Gastroesophageal sphincter (tissue), 3 donors: ENCODE measurements around the gene WDR73.

ENCODE experiments used
- POLR2A ChIP-seq, 2 donors: fragments of 450-650 bp; IDR thresholded peaks; one replicate each; pipeline ENCODE4 v1.6.1; 2017; ENCODE audit warnings: antibody characterized with exemption in 2 of 2, mild to moderate bottlenecking in 2 of 2, moderate library complexity in 1 of 2
- POLR2AphosphoS5 ChIP-seq: sonication (generic); formaldehyde crosslinking; IDR thresholded peaks from one replicate; pipeline ENCODE4 v1.6.1; 2017; ENCODE audit warnings: antibody characterized with exemption
- TF ChIP-seq, protein P1 (sequence below), 4 experiments: fragments of 200-600 bp in 2 of 4; fragments of 450-650 bp in 2 of 4; sonication (generic) in 1 of 4; IDR thresholded peaks; one replicate each; pipeline ENCODE4 v1.5.1; 2017 to 2019; ENCODE audit warnings: antibody characterized with exemption in 4 of 4, mild to moderate bottlenecking in 2 of 4, moderate library complexity in 2 of 4

DNA sequence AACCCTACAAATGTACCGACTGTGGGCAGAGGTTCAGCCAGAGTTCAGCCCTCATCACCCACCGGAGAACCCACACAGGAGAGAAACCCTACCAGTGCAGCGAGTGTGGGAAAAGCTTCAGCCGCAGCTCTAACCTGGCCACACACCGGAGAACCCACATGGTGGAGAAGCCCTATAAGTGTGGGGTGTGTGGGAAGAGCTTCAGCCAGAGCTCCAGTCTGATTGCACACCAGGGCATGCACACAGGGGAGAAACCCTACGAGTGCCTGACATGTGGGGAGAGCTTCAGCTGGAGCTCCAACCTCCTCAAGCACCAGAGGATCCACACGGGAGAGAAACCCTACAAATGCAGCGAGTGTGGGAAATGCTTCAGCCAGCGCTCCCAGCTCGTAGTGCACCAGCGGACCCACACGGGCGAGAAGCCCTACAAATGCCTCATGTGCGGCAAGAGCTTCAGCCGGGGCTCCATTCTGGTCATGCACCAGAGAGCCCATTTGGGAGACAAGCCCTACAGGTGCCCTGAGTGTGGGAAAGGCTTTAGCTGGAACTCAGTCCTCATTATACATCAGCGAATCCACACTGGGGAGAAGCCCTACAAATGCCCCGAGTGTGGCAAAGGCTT is 32.6 kb downstream of the WDR73 start:
- TF ChIP-seq POLR2A (IDR thresholded peaks at IDR 0.05), result no peak
- TF ChIP-seq, protein P1, sequence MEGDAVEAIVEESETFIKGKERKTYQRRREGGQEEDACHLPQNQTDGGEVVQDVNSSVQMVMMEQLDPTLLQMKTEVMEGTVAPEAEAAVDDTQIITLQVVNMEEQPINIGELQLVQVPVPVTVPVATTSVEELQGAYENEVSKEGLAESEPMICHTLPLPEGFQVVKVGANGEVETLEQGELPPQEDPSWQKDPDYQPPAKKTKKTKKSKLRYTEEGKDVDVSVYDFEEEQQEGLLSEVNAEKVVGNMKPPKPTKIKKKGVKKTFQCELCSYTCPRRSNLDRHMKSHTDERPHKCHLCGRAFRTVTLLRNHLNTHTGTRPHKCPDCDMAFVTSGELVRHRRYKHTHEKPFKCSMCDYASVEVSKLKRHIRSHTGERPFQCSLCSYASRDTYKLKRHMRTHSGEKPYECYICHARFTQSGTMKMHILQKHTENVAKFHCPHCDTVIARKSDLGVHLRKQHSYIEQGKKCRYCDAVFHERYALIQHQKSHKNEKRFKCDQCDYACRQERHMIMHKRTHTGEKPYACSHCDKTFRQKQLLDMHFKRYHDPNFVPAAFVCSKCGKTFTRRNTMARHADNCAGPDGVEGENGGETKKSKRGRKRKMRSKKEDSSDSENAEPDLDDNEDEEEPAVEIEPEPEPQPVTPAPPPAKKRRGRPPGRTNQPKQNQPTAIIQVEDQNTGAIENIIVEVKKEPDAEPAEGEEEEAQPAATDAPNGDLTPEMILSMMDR (IDR thresholded peaks at IDR 0.05), result no peak
- TF ChIP-seq POLR2AphosphoS5, result no peak
